Measurements from ENCODE around the gene TSC2.

DNA sequence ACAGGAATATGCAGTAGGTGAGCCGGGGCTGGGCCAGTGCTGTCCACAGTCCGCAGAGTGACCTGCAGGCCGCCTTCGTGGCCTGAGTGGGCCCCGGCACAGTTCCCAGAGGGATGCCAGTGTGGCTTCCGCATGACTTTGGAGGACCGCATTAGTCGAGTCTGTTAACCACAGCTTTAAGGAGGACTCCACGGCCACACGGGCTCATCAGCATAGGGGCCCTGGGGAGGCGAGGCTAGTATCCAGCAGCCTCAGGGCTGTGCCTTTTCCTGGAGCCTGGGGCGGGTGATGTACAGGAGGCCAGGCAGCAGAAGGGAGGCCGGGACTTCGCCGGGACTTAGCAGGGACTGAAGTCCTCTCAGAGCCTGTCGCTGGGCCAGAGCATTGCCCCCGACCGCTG lies 13.2 kb downstream of the TSC2 start:
- TF ChIP-seq, protein P1, sequence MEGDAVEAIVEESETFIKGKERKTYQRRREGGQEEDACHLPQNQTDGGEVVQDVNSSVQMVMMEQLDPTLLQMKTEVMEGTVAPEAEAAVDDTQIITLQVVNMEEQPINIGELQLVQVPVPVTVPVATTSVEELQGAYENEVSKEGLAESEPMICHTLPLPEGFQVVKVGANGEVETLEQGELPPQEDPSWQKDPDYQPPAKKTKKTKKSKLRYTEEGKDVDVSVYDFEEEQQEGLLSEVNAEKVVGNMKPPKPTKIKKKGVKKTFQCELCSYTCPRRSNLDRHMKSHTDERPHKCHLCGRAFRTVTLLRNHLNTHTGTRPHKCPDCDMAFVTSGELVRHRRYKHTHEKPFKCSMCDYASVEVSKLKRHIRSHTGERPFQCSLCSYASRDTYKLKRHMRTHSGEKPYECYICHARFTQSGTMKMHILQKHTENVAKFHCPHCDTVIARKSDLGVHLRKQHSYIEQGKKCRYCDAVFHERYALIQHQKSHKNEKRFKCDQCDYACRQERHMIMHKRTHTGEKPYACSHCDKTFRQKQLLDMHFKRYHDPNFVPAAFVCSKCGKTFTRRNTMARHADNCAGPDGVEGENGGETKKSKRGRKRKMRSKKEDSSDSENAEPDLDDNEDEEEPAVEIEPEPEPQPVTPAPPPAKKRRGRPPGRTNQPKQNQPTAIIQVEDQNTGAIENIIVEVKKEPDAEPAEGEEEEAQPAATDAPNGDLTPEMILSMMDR (IDR thresholded peaks at IDR 0.05), result no peak
- TF ChIP-seq POLR2A (IDR thresholded peaks at IDR 0.05), result no peak

Data from right lobe of liver (tissue), 4 donors.